Measurements from ENCODE around the gene NELFB. TPM values are rescaled to one million over a fixed set of nuclear protein-coding genes. Genes with fewer than 3 reads are reported as not detected.
A peak's percentile ranks its signal among the peaks of the same experiment; 100 is the strongest.

Gene NELFB
- total RNA-seq, 1 experiment from 2014 or later = 41.9 TPM

DNA sequence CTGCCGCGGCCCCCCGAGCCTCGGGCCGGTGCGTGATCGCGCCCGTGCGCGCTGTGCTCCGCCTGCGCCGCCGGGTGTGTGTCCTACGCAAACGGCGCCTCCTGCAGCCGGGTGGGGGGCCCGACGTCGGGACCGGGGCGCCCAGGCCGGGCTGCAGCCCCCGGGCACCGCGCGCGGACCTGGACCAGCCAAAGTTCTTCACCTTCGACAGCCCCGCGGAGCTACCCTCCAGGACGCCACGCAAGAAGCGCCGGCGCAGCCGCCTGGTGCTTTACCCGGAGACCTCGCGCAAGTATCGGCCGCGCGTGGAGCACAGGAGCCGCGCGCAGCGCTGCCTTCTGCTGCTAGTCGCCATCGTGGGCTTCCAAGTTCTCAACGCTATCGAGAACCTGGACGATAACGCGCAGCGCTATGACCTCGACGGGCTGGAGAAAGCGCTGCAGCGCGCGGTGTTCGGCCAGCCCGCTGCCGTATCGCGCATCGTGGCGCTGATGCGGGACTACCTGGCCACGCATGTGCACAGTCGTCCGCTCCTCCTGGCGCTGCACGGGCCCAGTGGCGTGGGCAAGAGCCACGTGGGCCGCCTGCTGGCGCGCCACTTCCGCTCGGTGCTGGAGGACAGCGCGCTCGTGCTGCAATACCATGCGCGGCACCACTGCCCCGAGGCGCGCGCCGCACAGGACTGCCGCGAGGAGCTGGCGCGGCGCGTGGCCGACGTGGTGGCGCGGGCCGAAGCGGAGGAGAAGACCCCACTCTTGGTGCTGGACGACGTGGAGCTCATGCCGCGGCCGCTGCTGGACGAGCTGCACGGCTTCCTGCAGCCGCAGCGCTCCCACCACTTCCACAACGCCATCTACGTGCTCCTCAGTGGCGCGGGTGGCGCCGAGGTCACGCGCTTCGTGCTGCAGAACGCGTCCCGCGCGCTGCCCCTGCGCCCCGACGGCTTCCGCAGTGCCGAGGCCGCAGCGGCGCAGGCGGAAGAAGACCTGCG, 23.9 kb downstream of the NELFB start:
- Histone ChIP-seq H3K27ac (no peak overlapping the region), H3K36me3 (peaks cover 31% of the 10 kb centered on the region), H3K27me3 (replicated peaks) (no peaks in the 10 kb centered on the region), H3K4me3 (peak overlapping the region; percentile 51; the same call in 1 of the 2 replicates), H3K4me1 (replicated peaks) (peaks cover 15% of the 10 kb centered on the region), H3K9me3 (replicated peaks) (no peaks in the 10 kb centered on the region)
- no peak for DNase-seq (ENCODE audit: low read depth in 1 of 2, low spot score in 2 of 2)

DNA sequence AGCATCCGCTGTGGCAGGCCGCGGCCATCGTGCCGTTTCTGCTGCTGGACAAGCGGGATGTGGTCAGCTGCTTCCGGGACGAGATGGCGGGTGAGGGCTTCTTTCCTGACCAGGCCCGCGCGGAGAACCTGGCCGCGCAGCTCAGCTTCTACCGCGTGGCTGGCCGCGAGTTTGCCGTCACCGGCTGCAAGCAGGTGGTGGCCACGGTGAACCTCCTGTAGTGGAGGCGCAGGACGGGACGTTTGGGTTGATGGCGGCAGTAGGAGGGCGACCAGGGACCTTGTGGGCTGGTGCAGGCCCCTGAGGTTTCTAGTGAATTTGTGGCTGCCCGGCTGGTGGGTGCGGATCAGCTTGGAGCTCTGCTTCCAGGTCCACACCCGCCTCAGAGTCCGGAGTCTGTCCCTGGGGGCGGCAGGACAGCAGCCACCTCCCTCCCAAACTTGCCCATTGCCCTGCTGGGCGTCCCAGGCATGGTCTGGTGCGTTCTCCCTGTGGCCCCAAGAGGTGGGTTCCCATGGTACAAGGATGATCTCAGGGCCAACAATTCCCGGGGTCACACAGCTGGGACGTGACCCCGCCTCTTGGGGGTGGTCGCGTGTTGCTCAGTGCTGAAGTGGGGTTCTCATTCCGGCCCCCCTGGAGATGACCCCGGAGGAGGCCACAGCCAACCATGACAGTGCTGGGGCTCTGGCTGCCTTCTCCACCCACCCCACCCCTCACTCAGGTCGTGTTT, 24.8 kb downstream of the NELFB start:
- no peaks in the 10 kb centered on the region for H3K9me3 ChIP-seq (replicated peaks)
- H3K4me3 ChIP-seq = no peak overlapping the region
- DNase-seq (ENCODE audit: low read depth in 1 of 2, low spot score in 2 of 2) = peak in 1 of 2 experiments; percentile 39

DNA sequence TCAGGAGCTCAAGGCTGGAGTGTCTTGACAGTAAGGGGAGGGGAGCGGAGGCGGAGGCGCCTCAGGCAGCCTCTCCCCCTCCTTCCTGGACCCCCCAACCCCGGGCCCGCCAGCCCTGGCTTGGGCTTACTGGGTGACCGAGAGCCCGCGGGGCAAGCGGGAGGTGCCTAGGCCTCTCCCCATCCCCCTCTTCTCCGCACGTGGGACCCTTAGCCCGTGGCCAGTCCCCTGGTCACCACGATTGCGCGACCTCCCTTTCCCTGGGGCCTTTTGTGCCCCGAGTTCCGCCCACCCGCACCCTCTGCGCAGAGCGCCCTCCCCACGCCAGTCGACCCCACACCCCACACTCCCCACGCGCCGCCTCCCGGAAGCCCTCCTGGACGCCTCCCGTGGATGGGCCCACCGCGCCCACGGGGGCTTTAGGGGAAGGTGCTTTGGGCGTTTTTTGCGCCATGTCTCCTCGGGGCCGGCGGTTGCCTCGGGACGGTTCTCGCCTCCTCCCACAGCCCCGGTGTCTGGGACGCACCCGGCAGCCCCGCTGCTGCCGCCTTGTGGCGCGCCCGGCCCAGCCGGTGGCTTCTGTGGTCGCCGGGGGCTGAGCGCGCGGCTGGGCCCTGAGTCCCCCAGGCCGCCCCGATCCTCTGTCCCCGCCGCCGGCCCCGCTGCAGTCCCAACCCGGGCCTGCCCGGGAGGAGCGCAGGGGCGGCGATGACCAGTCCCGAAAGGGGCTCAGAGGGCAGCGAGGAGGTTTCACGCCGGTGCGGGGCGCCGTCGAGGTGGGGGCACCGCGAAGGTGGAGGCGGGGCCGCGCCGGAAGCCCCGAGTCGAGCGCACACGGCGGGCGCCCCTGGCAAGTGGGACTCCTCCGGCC, 25.6 kb downstream of the NELFB start:
- Histone ChIP-seq H3K27me3 (replicated peaks) (no peaks in the 10 kb centered on the region), H3K36me3 (peaks cover 31% of the 10 kb centered on the region), H3K4me1 (replicated peaks) (peaks cover 15% of the 10 kb centered on the region), H3K27ac (no peak overlapping the region), H3K9me3 (replicated peaks) (no peaks in the 10 kb centered on the region), H3K4me3 (no peak overlapping the region)
- DNase-seq (ENCODE audit: low read depth in 1 of 2, low spot score in 2 of 2) = peak in 1 of 2 experiments; percentile 39

More for the DNA sequence above, 24.8 kb downstream of the NELFB start:
- peaks cover 15% of the 10 kb centered on the region for H3K4me1 ChIP-seq (replicated peaks)
- peaks cover 31% of the 10 kb centered on the region for H3K36me3 ChIP-seq
- no peak overlapping the region for H3K27ac ChIP-seq
- no peaks in the 10 kb centered on the region for H3K27me3 ChIP-seq (replicated peaks)

DNA sequence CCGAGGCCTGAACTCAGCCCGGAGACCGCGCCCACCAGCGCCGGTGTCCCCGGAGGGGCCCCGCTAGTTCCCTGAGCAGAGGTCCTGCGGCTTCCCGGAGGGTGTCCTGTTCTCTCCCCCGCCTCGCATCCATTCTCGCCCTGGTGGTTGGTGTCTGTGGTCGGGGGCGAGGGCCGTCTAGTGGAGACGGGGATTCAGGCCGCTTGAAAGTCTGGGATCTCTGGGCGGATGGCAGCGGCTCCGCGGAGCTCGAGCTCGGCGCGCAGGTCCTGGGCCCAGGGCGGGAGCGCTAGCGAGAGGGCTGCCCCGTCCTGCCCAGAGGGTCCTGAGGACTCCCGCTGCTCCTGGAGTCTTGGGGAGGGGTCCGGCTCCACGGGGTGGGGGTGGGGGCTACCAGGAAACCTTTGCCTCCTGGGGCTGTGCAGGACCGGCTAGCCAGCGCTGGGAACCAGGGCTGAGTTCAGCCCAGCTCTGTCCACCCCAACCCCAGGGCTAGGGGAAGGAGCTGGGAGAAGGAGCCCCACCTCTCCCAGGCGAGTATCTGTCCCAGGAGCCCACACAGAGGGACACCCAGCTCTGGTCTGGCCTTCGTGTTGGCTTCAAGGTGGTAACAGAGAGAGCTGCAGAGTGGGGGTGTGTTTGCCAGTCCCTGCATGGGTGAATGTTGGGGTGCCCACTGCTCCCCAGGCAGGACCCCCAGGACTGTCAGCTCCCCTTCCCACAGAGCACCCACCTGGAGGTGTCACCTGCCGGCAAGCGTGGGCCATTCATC, 26.4 kb downstream of the NELFB start:
- H3K27ac ChIP-seq = no peak overlapping the region
- no peak overlapping the region for H3K4me3 ChIP-seq
- H3K4me1 ChIP-seq (replicated peaks) = peaks cover 15% of the 10 kb centered on the region
- DNase-seq (ENCODE audit: low read depth in 1 of 2, low spot score in 2 of 2) = no peak
- no peaks in the 10 kb centered on the region for H3K9me3 ChIP-seq (replicated peaks)
- no peaks in the 10 kb centered on the region for H3K27me3 ChIP-seq (replicated peaks)
- H3K36me3 ChIP-seq = peaks cover 30% of the 10 kb centered on the region

DNA sequence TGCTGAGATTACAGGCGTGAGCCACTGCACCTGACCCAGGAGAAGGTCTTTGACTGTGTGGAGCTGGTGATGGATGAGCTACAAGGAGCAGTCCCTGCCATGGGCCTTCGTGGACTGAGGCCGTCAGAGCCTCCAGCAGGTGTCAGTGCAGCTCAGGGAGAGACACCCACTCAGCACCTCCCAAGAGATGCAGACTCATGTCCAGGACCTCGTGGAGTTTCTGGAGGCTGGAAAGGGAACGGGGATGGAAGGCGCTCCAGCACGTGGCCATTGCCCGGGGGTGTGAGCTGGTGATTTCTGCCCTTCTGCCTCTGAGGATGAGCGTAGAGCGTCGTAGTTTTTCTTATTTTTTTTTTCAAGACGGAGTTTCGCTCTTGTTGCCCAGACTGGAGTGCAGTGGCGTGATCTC, 31.9 kb downstream of the NELFB start:
- Histone ChIP-seq H3K27me3 (replicated peaks) (no peaks in the 10 kb centered on the region), H3K4me1 (replicated peaks) (no peaks in the 10 kb centered on the region), H3K4me3 (no peak overlapping the region), H3K9me3 (replicated peaks) (no peaks in the 10 kb centered on the region), H3K36me3 (peaks cover 2% of the 10 kb centered on the region; the same call in 1 of the 2 replicates), H3K27ac (no peak overlapping the region)
- DNase-seq (ENCODE audit: low read depth in 1 of 2, low spot score in 2 of 2) = peak in 1 of 2 experiments; percentile 28

DNA sequence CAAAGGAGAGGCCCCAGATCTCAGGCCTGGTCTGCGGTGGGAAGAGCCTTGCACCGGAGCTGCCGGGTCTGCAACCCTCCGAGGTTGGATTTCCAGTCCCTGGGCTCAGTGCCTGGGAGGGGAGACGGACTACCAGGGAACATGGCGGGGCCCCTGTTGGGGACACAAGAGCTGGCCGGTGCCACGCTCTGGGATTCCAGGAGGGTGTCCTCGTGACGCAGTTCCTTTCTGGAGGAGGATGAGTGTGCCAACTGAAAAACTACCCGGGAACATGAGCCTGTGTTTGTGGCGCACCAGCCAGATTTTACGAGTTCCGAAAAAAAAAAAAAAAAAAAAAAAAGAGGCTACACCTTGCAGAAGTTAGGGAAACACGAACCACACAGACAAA, 38.0 kb downstream of the NELFB start:
- peaks cover 19% of the 10 kb centered on the region for H3K27me3 ChIP-seq (replicated peaks)
- no peak overlapping the region for H3K27ac ChIP-seq
- no peak for DNase-seq (ENCODE audit: low read depth in 1 of 2, low spot score in 2 of 2)
- no peak overlapping the region for H3K4me3 ChIP-seq
- H3K36me3 ChIP-seq = no peaks in the 10 kb centered on the region
- H3K9me3 ChIP-seq (replicated peaks) = no peaks in the 10 kb centered on the region; the same call in 1 of the 2 replicates
- peaks cover 25% of the 10 kb centered on the region for H3K4me1 ChIP-seq (replicated peaks)

DNA sequence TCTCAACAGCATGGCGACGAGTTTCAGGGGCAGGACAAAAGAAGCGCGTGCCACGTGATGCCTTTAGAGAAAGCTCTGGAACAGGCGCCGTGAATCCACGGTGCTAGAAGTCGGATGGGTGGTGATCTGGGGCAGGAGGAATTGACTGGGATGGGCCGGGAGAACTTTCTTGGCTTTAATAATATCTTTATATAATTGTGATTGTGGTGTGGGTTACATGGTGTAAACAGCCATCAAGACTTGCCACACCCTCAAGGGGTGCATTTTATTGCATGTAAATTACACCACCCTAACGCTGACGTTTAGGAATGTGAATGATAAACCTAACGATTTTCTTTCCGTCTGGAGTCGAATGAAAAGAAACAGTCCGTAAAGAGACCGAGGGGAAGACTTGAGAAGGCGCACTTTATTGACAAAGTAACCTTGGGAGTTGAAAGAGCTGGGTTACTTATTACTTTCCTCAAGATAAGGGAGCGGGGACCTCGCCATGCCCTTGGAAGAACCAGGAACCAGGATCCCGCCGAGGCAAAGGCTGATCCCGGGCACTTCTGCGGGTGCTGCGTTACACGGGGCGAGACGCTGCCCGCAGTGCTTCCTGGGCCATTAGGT, 38.5 kb downstream of the NELFB start:
- Histone ChIP-seq H3K27ac (no peak overlapping the region), H3K27me3 (replicated peaks) (peaks cover 21% of the 10 kb centered on the region), H3K4me1 (replicated peaks) (peaks cover 25% of the 10 kb centered on the region), H3K9me3 (replicated peaks) (no peaks in the 10 kb centered on the region; the same call in 1 of the 2 replicates), H3K4me3 (no peak overlapping the region), H3K36me3 (no peaks in the 10 kb centered on the region)
- DNase-seq (ENCODE audit: low read depth in 1 of 2, low spot score in 2 of 2) = no peak

DNA sequence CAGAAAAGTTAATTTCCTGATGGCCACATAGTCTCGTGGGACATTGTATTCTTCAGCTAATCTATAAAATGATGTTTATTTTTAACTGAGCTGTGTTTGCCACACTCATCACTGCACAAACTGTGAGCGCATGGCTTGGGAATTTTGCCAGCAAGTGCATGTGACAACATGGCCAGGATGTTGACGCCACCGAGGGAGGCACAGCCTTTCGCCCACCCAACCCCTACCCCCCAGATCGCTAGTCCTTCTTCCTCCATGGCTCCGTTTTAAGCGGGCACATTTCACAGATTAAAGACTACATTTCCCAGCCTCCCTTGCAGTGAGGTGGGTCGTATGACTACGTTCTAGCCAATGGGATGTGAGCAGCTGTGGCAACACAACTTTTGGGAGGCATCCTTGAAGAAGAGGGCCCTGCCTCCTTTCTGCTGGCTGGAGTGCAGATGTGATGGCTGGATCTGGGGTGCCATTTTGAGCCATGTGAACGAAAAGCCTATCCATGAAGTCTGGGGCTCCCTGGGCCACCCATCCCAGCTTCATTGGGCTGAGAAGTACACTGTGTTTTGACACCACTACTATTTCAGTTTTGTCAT, 39.1 kb downstream of the NELFB start:
- H3K27ac ChIP-seq = no peak overlapping the region
- DNase-seq (ENCODE audit: low read depth in 1 of 2, low spot score in 2 of 2) = peak in 1 of 2 experiments; percentile 22
- no peaks in the 10 kb centered on the region; the same call in 1 of the 2 replicates for H3K9me3 ChIP-seq (replicated peaks)
- no peak overlapping the region for H3K4me3 ChIP-seq
- H3K4me1 ChIP-seq (replicated peaks) = peaks cover 25% of the 10 kb centered on the region
- peaks cover 26% of the 10 kb centered on the region for H3K27me3 ChIP-seq (replicated peaks)
- no peaks in the 10 kb centered on the region for H3K36me3 ChIP-seq

DNA sequence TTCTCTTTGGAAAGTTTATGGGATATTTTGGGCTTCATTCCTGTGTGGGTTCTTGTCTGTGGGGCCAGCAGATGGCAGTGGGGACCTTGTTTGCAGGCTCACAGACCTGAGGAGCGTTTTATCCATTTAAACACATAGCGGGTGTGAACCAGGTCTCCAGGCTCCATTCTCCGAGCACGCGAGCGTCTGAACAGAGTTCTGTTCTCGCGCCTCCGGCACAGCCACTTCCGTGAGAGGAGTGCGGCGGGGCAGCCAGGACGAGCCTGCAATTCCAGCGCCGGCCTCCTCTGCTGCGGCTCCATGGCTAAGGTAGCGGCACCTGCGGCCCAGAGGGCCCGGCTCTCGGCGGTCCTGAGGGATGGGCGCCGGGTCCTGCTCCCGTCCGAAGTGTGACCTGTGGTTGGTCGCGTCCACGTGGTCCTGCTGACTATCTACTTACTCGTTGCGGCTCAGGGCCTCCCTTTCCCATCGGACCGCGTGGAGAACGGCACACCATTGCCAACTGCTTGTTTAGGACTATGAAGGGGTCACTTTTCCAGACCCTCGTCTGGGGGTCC, 39.6 kb downstream of the NELFB start:
- H3K27ac ChIP-seq = no peak overlapping the region
- no peaks in the 10 kb centered on the region for H3K36me3 ChIP-seq
- no peak overlapping the region for H3K4me3 ChIP-seq
- DNase-seq (ENCODE audit: low read depth in 1 of 2, low spot score in 2 of 2) = no peak
- no peaks in the 10 kb centered on the region; the same call in 1 of the 2 replicates for H3K9me3 ChIP-seq (replicated peaks)
- peaks cover 31% of the 10 kb centered on the region for H3K27me3 ChIP-seq (replicated peaks)
- H3K4me1 ChIP-seq (replicated peaks) = peaks cover 25% of the 10 kb centered on the region

DNA sequence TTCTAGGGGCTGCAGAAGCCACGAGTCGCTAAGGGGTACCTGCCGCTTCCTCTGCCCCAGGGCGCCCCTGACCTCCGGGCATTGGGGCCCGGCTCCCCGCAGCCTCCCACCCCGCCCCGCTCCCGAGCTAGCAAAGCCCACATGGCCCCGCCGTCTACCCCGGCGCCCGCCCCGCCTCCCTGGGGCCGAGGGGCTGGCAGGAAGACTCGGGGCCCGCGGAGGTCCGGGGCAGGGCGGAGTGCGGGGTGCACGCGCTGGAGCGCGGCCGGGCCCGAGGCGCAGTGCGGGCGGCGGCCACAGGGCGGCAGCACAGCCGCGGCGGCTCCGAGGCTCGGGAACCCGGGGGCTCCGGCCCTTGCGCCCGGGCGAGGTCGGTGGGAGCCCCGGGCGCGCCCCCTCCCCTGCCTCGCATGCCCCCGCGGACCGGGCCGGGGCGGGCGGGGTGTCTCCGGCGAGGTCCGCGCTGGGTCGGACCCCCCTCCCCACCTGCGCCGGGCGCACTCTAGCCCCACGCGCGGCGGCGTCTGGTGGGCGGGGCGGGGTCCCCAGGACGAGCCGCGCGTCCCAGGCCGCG, 40.2 kb downstream of the NELFB start:
- no peak for DNase-seq (ENCODE audit: low read depth in 1 of 2, low spot score in 2 of 2)
- Histone ChIP-seq H3K27me3 (replicated peaks) (peaks cover 37% of the 10 kb centered on the region), H3K27ac (no peak overlapping the region), H3K36me3 (no peaks in the 10 kb centered on the region), H3K4me1 (replicated peaks) (peaks cover 25% of the 10 kb centered on the region), H3K4me3 (peak overlapping the region; percentile 25), H3K9me3 (replicated peaks) (no peaks in the 10 kb centered on the region; the same call in 1 of the 2 replicates)

DNA sequence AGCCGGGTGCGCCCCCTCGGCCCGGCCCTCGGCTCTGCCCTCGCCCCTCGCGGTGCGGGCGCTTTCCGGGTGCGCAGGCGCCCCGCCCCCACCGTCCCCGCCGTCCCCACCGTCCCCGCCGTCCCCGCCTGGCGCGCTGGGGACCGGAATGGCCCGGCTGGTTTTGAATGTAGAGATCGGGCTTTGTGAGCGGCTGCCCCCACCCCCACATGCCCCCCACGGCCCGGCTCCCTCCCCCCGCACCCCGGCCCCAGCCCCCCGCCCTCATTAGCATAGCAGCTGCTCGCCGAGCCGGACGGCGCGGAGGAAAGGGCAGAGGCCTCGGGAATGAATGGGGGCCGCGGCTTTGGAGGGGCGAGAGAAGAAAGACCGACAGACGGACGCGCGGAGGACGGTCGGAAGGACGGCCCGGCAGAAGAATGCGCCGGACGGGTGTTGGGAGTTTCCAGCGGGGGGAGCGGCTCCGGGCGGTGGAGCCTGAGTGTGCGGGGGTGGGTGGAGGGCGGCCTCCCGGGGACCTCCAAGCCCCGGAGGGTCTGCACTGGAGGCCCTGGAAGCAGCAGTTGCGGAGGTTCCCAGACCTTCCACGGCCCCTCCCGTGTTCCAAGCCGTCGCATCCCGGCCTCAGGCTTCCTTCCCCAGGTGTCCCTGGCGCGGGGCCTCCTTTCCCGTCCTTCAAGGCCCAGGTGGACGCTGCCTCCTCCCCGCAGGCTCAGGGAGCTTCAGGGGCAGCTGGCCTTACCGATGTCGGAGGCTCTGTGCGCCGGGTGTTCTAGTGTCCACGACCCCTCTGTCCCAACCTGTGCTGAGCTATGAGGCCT, 40.9 kb downstream of the NELFB start:
- DNase-seq (ENCODE audit: low read depth in 1 of 2, low spot score in 2 of 2) = no peak
- H3K27ac ChIP-seq = no peak overlapping the region

More for the DNA sequence above, 40.9 kb downstream of the NELFB start:
- Histone ChIP-seq H3K4me3 (peak overlapping the region; percentile 25), H3K27me3 (replicated peaks) (peaks cover 41% of the 10 kb centered on the region), H3K9me3 (replicated peaks) (no peaks in the 10 kb centered on the region; the same call in 1 of the 2 replicates), H3K36me3 (no peaks in the 10 kb centered on the region), H3K4me1 (replicated peaks) (peaks cover 29% of the 10 kb centered on the region)

Measured in SJSA1 (cell line).